GM19463 (cell line): ENCODE results near the gene C19orf38.

Source experiments
- ATAC-seq: cut with Tn5 transposase; IDR thresholded peaks from one replicate; pipeline ENCODE4 v1.9.1; 2021; ENCODE audit warnings: mild to moderate bottlenecking, moderate library complexity; ENCODE audit not compliant: unreplicated experiment

C19orf38 gene

GRCh38 chr19:10848230-10848856, at the start of gene C19orf38:
Gene C19orf38 (plus strand): TSS chr19:10848415. CDS start chr19:10848509, 94 bp downstream.
- ATAC-seq = no peak

- no peak for ATAC-seq
These were observed 47.7 kb upstream of the C19orf38 start for GRCh38 chr19:10800488-10800887.

GRCh38 chr19:10802479-10802878, 45.7 kb upstream of the C19orf38 start:
- ATAC-seq = no peak

GRCh38 chr19:10803252-10803651, 45.0 kb upstream of the C19orf38 start:
- ATAC-seq = no peak

- no peak for ATAC-seq
These were observed 43.0 kb upstream of the C19orf38 start for GRCh38 chr19:10805065-10805757.

- ATAC-seq = no peak
These were observed 42.4 kb upstream of the C19orf38 start for GRCh38 chr19:10805758-10806247.

- no peak for ATAC-seq
These were observed 39.1 kb upstream of the C19orf38 start for GRCh38 chr19:10808937-10809649.

- ATAC-seq = no peak
These were observed 38.4 kb upstream of the C19orf38 start for GRCh38 chr19:10809651-10810285.

GRCh38 chr19:10811391-10812111, 36.7 kb upstream of the C19orf38 start:
- no peak for ATAC-seq

- no peak for ATAC-seq
These were observed 36.0 kb upstream of the C19orf38 start for GRCh38 chr19:10812196-10812595.

- ATAC-seq = no peak
These were observed 35.3 kb upstream of the C19orf38 start for GRCh38 chr19:10812902-10813404.

- ATAC-seq = no peak
These were observed 33.1 kb upstream of the C19orf38 start for GRCh38 chr19:10815007-10815536.

GRCh38 chr19:10815969-10816644, 32.1 kb upstream of the C19orf38 start:
- ATAC-seq = no peak

GRCh38 chr19:10816691-10817090, 31.5 kb upstream of the C19orf38 start:
- no peak for ATAC-seq

GRCh38 chr19:10817291-10818038, 30.8 kb upstream of the C19orf38 start:
- no peak for ATAC-seq

GRCh38 chr19:10818301-10819123, 29.7 kb upstream of the C19orf38 start:
- ATAC-seq = no peak

GRCh38 chr19:10819124-10820060, 28.8 kb upstream of the C19orf38 start:
- ATAC-seq = no peak
